Measurements from ENCODE around the gene CFL1.

Gene CFL1

GRCh38 chr11:65863889-65864705 is 6.1 kb upstream of the CFL1 start:
- H3K4me3 ChIP-seq (ENCODE audit: low read depth, low read length) = no peak overlapping the region
- DNase-seq (ENCODE audit: low read depth, low spot score) = no peak
- TF ChIP-seq, protein P1, sequence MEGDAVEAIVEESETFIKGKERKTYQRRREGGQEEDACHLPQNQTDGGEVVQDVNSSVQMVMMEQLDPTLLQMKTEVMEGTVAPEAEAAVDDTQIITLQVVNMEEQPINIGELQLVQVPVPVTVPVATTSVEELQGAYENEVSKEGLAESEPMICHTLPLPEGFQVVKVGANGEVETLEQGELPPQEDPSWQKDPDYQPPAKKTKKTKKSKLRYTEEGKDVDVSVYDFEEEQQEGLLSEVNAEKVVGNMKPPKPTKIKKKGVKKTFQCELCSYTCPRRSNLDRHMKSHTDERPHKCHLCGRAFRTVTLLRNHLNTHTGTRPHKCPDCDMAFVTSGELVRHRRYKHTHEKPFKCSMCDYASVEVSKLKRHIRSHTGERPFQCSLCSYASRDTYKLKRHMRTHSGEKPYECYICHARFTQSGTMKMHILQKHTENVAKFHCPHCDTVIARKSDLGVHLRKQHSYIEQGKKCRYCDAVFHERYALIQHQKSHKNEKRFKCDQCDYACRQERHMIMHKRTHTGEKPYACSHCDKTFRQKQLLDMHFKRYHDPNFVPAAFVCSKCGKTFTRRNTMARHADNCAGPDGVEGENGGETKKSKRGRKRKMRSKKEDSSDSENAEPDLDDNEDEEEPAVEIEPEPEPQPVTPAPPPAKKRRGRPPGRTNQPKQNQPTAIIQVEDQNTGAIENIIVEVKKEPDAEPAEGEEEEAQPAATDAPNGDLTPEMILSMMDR (IDR thresholded peaks at IDR 0.05; ENCODE audit: low read depth, low read length) = no peak
- in situ Hi-C loops (cut with HindIII; ENCODE audit: low sequenced_read_pairs) = no loop called here

DNA sequence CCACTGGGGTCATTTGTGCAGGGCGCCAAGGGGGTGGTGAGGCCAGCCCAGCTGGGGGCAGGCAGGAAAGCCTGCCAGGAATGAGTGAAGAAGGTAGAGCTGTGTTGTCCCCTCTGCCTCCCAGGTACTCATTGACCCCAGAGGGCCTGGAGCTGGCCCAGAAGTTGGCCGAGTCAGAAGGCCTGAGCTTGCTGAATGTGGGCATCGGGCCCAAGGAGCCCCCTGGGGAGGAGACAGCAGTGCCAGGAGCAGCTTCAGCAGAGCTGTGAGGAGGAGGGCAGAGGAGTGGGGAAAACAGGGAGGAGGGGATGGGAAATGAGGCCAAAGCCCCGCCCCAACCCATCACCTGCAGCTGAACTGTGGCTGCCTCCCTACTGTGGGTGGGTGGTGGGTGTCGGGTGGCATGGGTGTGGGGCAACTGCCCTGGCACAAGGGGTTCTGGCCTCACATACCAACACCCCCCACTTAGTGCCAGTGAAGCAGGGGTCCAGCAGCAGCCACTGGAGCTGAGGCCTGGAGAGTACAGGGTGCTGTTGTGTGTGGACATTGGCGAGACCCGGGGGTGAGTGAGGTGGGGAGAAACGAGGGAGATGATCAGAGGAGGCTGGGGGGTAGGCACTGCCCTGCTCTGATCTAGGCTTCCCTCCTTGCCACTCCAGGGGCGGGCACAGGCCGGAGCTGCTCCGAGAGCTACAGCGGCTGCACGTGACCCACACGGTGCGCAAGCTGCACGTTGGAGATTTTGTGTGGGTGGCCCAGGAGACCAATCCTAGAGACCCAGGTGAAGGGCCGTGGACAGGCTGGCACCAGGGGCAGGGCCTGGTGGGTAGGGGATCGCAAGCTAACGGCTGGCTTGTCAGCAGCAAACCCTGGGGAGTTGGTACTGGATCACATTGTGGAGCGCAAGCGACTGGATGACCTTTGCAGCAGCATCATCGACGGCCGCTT is 5.2 kb upstream of the CFL1 start:
- no peak for DNase-seq (ENCODE audit: low read depth, low spot score)

GRCh38 chr11:65862191-65862735 is 4.3 kb upstream of the CFL1 start:
- TF ChIP-seq, protein P1 (IDR thresholded peaks at IDR 0.05; ENCODE audit: low read depth, low read length) = no peak
- DNase-seq (ENCODE audit: low read depth, low spot score) = no peak
- no peak overlapping the region for H3K4me3 ChIP-seq (ENCODE audit: low read depth, low read length)
- in situ Hi-C loops (cut with HindIII; ENCODE audit: low sequenced_read_pairs) = no loop called here

More for the DNA sequence above, 5.2 kb upstream of the CFL1 start:
- TF ChIP-seq, protein P1 (IDR thresholded peaks at IDR 0.05; ENCODE audit: low read depth, low read length) = no peak
- no peak overlapping the region for H3K4me3 ChIP-seq (ENCODE audit: low read depth, low read length)
- in situ Hi-C loops (cut with HindIII; ENCODE audit: low sequenced_read_pairs) = no loop called here

DNA sequence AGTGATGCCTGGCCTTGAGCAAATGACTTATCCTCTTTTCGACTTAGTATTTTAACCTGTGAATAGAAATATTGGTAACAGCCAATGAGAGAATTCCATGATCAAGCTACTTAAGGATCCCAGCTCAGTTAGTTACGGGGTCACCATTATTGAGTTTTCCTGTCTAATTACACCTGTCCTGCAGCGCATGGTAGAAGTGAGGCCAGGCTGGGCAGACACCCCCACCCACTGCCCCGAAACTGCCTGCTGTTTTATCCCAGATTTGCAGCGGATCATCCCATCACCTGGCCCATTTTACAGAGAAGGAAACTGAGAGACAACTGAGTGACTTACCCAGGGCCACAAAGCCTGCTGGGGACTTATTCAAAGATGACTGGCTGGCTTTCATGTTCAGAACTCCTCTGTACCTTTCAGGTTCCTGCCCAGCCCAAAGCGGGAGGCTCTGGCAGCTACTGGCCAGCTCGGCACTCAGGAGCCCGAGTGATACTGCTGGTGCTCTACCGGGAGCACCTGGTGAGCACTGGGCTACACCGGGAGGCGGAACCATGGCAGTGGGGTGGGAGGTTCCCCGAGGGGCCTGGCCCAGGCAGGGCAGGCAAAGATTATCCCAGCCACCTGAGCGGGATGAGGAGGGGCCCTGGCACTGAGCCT is 3.7 kb upstream of the CFL1 start:
- in situ Hi-C loops (cut with HindIII; ENCODE audit: low sequenced_read_pairs) = no loop called here
- H3K4me3 ChIP-seq (ENCODE audit: low read depth, low read length) = peak overlapping the region; percentile 95
- TF ChIP-seq, protein P1 (IDR thresholded peaks at IDR 0.05; ENCODE audit: low read depth, low read length) = no peak
- no peak for DNase-seq (ENCODE audit: low read depth, low spot score)

DNA sequence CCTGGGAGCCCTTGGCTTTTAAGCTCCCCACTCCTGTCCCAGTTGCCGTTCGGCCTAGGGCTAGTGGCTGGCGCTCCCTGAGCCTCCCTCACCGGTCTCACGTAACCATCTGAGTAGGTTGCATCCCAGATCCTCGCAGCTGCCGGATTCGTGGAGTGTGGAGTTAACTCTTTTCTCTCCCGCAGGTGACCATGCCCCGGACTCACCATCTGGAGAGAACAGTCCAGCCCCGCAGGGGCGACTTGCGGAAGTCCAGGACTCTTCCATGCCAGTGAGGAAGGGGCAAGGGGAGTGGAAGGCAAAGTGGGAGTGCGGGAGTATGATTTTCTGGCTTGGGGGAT is 3.2 kb upstream of the CFL1 start:
- H3K4me3 ChIP-seq (ENCODE audit: low read depth, low read length) = peak overlapping the region; percentile 95
- in situ Hi-C loops (cut with HindIII; ENCODE audit: low sequenced_read_pairs) = no loop called here
- TF ChIP-seq, protein P1 (IDR thresholded peaks at IDR 0.05; ENCODE audit: low read depth, low read length) = no peak
- DNase-seq (ENCODE audit: low read depth, low spot score) = no peak

All from astrocyte of the spinal cord (primary cell).